Adipocyte (in vitro differentiated cells): Measurements from ENCODE around the gene PPP2R2C.

ENCODE experiments used
- DNase-seq: peaks from one replicate; pipeline ENCODE4 v3.0.0-alpha.2; 2015; ENCODE audit warnings: low read depth
- H3K27me3 ChIP-seq: replicated peaks from 2 replicates; pipeline ENCODE4 v1.7.0; 2013; ENCODE audit warnings: mild to moderate bottlenecking, low read length, moderate library complexity; ENCODE audit not compliant: control insufficient read depth, insufficient read depth
- H3K36me3 ChIP-seq: 2 replicates; pipeline ENCODE4 v1.7.0; 2013; ENCODE audit warnings: low read length, mild to moderate bottlenecking, moderate library complexity; ENCODE audit not compliant: control insufficient read depth, insufficient read depth, severe bottlenecking
- H3K4me1 ChIP-seq: 2 replicates; pipeline ENCODE4 v1.7.0; 2013; ENCODE audit warnings: mild to moderate bottlenecking, low read length, moderate library complexity; ENCODE audit not compliant: control insufficient read depth, insufficient read depth
- H3K4me3 ChIP-seq: 2 replicates; pipeline ENCODE4 v1.7.0; 2013; ENCODE audit warnings: mild to moderate bottlenecking, low read length, moderate library complexity
- H3K9ac ChIP-seq: 2 replicates; pipeline ENCODE4 v1.7.0; 2013; ENCODE audit warnings: mild to moderate bottlenecking, low read length, moderate library complexity
- H3K9me3 ChIP-seq: 2 replicates; pipeline ENCODE4 v1.7.0; 2013; ENCODE audit warnings: mild to moderate bottlenecking, low read length, moderate library complexity; ENCODE audit not compliant: control insufficient read depth

The PPP2R2C gene

GRCh38 chr4:6364581-6364980 lies 107.8 kb downstream of the PPP2R2C start:
- peaks cover 30% of the 10 kb centered on the region for H3K27me3 ChIP-seq
- H3K9ac ChIP-seq: no peak overlapping the region
- DNase-seq: no peak
- no peaks in the 10 kb centered on the region for H3K9me3 ChIP-seq
- no peaks in the 10 kb centered on the region for H3K36me3 ChIP-seq
- H3K4me3 ChIP-seq: no peak overlapping the region
- H3K4me1 ChIP-seq: no peaks in the 10 kb centered on the region

GRCh38 chr4:6364146-6364545 lies 108.3 kb downstream of the PPP2R2C start:
- no peaks in the 10 kb centered on the region for H3K4me1 ChIP-seq
- no peak overlapping the region for H3K9ac ChIP-seq
- no peaks in the 10 kb centered on the region for H3K9me3 ChIP-seq
- H3K27me3 ChIP-seq: peaks cover 28% of the 10 kb centered on the region
- no peak overlapping the region for H3K4me3 ChIP-seq
- no peak for DNase-seq
- H3K36me3 ChIP-seq: no peaks in the 10 kb centered on the region

DNA sequence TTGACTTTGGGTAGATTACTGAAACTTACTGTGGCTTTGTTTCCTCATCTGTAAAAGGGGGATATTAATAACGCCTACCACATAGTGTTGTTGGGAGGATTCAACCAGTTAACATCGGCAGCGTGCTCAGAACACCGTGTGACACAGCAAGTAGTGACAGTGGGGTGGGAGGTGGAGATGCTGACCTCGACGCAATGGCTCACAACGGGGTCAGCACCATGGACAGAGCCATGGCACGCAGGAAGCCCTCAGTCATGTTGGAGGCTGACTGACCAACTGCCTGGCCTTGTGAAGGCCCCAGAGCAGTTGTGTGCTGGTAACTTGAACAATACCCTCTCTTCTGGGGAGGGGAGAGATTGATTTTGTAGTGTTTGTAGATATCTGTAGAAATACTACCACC lies 109.5 kb downstream of the PPP2R2C start:
- H3K4me1 ChIP-seq: no peaks in the 10 kb centered on the region
- DNase-seq: peak; percentile 27
- no peak overlapping the region for H3K9ac ChIP-seq

GRCh38 chr4:6362243-6362885 lies 110.0 kb downstream of the PPP2R2C start:
- Histone ChIP-seq H3K4me3 (no peak overlapping the region), H3K27me3 (peaks cover 14% of the 10 kb centered on the region), H3K4me1 (no peaks in the 10 kb centered on the region), H3K9me3 (no peaks in the 10 kb centered on the region), H3K9ac (no peak overlapping the region), H3K36me3 (no peaks in the 10 kb centered on the region)
- no peak for DNase-seq

More for the DNA sequence above, 109.5 kb downstream of the PPP2R2C start:
- Histone ChIP-seq H3K9me3 (no peaks in the 10 kb centered on the region), H3K4me3 (no peak overlapping the region), H3K36me3 (no peaks in the 10 kb centered on the region), H3K27me3 (peaks cover 18% of the 10 kb centered on the region)

- no peaks in the 10 kb centered on the region for H3K9me3 ChIP-seq
- H3K4me3 ChIP-seq: no peak overlapping the region
- H3K4me1 ChIP-seq: no peaks in the 10 kb centered on the region
These were observed 111.2 kb downstream of the PPP2R2C start for GRCh38 chr4:6361076-6361784.

DNA sequence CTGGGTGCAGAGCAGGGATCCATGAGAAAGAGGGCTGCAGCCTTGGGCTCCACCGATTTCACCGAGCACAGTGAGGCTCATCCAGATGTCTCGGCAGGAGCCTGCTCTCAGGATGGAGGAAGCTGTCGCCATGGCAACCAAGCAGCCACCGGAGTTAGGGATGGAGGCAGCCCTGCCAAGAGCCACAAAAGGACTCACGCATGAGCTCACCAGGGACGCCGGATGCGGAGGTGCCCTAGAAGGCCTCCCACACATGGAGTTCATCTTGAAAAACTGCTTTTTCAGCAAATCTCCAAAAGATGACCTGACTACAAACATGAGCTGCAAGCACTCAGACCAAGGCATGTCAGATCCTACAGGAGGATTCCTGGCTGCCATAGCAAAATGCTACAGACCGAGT lies 112.0 kb downstream of the PPP2R2C start:
- no peaks in the 10 kb centered on the region for H3K9me3 ChIP-seq
- DNase-seq: no peak
- H3K4me3 ChIP-seq: no peak overlapping the region
- H3K4me1 ChIP-seq: no peaks in the 10 kb centered on the region
- no peaks in the 10 kb centered on the region for H3K36me3 ChIP-seq
- peaks cover 21% of the 10 kb centered on the region for H3K27me3 ChIP-seq
- H3K9ac ChIP-seq: no peak overlapping the region

More at GRCh38 chr4:6361076-6361784, 111.2 kb downstream of the PPP2R2C start:
- Histone ChIP-seq H3K36me3 (no peaks in the 10 kb centered on the region), H3K9ac (no peak overlapping the region), H3K27me3 (peaks cover 21% of the 10 kb centered on the region)
- no peak for DNase-seq

GRCh38 chr4:6359536-6360308 lies 112.7 kb downstream of the PPP2R2C start:
- Histone ChIP-seq H3K27me3 (peaks cover 21% of the 10 kb centered on the region), H3K9ac (no peak overlapping the region), H3K4me3 (no peak overlapping the region)

DNA sequence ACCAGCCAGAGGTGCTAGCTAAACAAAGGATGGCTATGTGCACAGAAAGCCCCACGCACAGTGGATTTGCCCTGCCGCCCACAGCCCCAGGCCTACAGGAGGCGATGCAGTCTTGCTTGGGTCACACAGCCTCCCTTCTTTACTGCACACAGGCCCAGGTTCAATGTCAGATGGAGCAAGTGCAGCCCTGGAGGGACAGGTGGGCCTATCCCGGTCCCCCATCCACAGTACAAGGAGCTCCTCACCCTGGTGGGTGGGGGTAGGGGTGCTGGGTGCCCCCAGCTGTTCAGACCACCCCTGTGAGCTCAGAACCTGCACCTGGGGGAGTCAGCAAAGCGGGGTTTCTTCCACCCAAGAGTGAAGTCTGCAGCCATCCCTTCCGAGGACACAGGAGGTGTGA lies 114.9 kb downstream of the PPP2R2C start:
- H3K4me1 ChIP-seq: no peaks in the 10 kb centered on the region
- no peak for DNase-seq

More at GRCh38 chr4:6359536-6360308, 112.7 kb downstream of the PPP2R2C start:
- Histone ChIP-seq H3K4me1 (no peaks in the 10 kb centered on the region), H3K36me3 (no peaks in the 10 kb centered on the region), H3K9me3 (no peaks in the 10 kb centered on the region)
- DNase-seq: no peak

GRCh38 chr4:6356076-6356560 lies 116.3 kb downstream of the PPP2R2C start:
- H3K36me3 ChIP-seq: no peaks in the 10 kb centered on the region
- H3K9ac ChIP-seq: no peak overlapping the region
- no peak for DNase-seq
- peaks cover 30% of the 10 kb centered on the region for H3K27me3 ChIP-seq
- no peak overlapping the region for H3K4me3 ChIP-seq
- H3K4me1 ChIP-seq: no peaks in the 10 kb centered on the region
- H3K9me3 ChIP-seq: no peaks in the 10 kb centered on the region

More for the DNA sequence above, 114.9 kb downstream of the PPP2R2C start:
- no peak overlapping the region for H3K9ac ChIP-seq
- H3K36me3 ChIP-seq: no peaks in the 10 kb centered on the region
- no peak overlapping the region for H3K4me3 ChIP-seq
- peaks cover 28% of the 10 kb centered on the region for H3K27me3 ChIP-seq
- no peaks in the 10 kb centered on the region for H3K9me3 ChIP-seq

GRCh38 chr4:6355052-6355451 lies 117.4 kb downstream of the PPP2R2C start:
- Histone ChIP-seq H3K27me3 (peaks cover 28% of the 10 kb centered on the region), H3K4me1 (no peaks in the 10 kb centered on the region), H3K9me3 (no peaks in the 10 kb centered on the region), H3K9ac (no peak overlapping the region), H3K36me3 (no peaks in the 10 kb centered on the region), H3K4me3 (no peak overlapping the region)
- DNase-seq: no peak

- Histone ChIP-seq H3K4me3 (no peak overlapping the region), H3K4me1 (no peaks in the 10 kb centered on the region), H3K27me3 (peaks cover 30% of the 10 kb centered on the region), H3K9me3 (no peaks in the 10 kb centered on the region), H3K9ac (no peak overlapping the region), H3K36me3 (no peaks in the 10 kb centered on the region)
- no peak for DNase-seq
These were observed 117.8 kb downstream of the PPP2R2C start for GRCh38 chr4:6354626-6355025.
